Glutamatergic neuron (in vitro differentiated cells): ENCODE results near the gene SBK1. TPM values are rescaled to one million over a fixed set of nuclear protein-coding genes. Genes with fewer than 3 reads are reported as not detected.

ENCODE experiments used
- DNase-seq: peaks from one replicate; pipeline ENCODE4 v3.0.0; 2022
- H3K27ac Mint-ChIP-seq: one replicate; pipeline ENCODE4 v1.8.0; 2020; ENCODE audit warnings: mild to moderate bottlenecking, mixed read lengths, inconsistent platforms; ENCODE audit not compliant: unreplicated experiment
- H3K27me3 Mint-ChIP-seq: one replicate; pipeline ENCODE4 v1.8.0; 2020; ENCODE audit warnings: mild to moderate bottlenecking, moderate library complexity, mixed read lengths, inconsistent platforms; ENCODE audit not compliant: unreplicated experiment
- H3K36me3 Mint-ChIP-seq: one replicate; pipeline ENCODE4 v1.8.0; 2020; ENCODE audit warnings: mild to moderate bottlenecking, mixed read lengths, inconsistent platforms; ENCODE audit not compliant: unreplicated experiment
- H3K4me1 Mint-ChIP-seq: one replicate; pipeline ENCODE4 v1.8.0; 2020; ENCODE audit warnings: mild to moderate bottlenecking, low read depth, mixed read lengths, inconsistent platforms; ENCODE audit not compliant: unreplicated experiment
- H3K4me3 Mint-ChIP-seq: one replicate; pipeline ENCODE4 v1.8.0; 2020; ENCODE audit warnings: mild to moderate bottlenecking, mixed read lengths, inconsistent platforms; ENCODE audit not compliant: unreplicated experiment
- H3K9me3 Mint-ChIP-seq: one replicate; pipeline ENCODE4 v1.8.0; 2020; ENCODE audit warnings: mild to moderate bottlenecking, moderate library complexity, mixed read lengths, inconsistent platforms; ENCODE audit not compliant: unreplicated experiment
- total RNA-seq: library from RNA; stranded (reverse); fragmentation: NEBNext Ultra II Directional; extraction: Animal tissue kit (Norgen Biotek cat#: 25700); gene quantifications from one replicate; pipeline ENCODE4 v1.2.1, GENCODE V29; 2021; ENCODE audit not compliant: unreplicated experiment
- TF ChIP-seq, protein P1 (sequence below): fragments of 200-600 bp; sonication (generic); IDR thresholded peaks from one replicate; pipeline ENCODE4 v1.5.0; 2021; ENCODE audit not compliant: partially characterized antibody, unreplicated experiment

Gene SBK1
- total RNA-seq, 1 donor from 2014 or later, result 117 TPM

DNA sequence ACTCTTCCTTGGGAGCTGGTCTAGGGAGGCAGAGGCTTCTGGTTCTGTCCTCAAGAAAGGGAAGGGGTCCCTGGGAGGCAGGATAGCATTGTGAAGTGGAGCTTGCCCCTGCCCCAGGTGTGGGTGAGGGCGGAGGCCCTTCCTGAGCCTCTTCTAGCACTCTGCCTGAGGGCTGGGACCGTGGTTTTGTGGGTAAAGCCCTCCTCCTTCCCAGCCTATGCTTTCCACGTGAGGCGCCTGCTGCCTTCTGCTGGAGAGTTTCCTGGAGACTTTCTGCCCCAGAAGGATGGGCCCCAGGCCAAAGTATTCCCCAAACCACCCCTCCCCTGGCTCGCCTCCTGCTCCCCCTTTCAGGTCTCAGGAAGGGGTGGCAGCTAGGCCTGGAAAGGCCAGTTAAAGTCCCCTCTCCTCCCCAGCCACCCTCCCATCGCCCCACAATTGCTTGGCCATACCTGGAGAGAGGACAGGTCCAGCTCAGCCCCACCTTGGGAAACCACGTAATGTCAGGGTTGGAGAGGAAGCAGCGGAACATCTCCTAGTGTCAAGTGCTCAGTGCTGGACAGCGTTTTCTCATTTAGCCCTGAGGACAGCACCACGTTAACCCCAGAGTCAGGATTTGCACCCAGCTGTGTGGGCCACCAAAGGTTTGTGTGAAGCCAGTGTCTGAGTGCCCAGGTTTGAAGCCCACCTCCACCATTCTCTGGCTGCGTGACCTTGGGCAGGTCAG lies 5.6 kb downstream of the SBK1 start:
- no peak for DNase-seq
- Mint-ChIP-seq H3K27me3 (peaks cover 6% of the 10 kb centered on the region), H3K27ac (peak overlapping the region; percentile 68), H3K4me1 (peaks cover 15% of the 10 kb centered on the region), H3K4me3 (peak overlapping the region; percentile 38), H3K9me3 (peaks cover 3% of the 10 kb centered on the region), H3K36me3 (peaks cover 8% of the 10 kb centered on the region)
- TF ChIP-seq, protein P1, sequence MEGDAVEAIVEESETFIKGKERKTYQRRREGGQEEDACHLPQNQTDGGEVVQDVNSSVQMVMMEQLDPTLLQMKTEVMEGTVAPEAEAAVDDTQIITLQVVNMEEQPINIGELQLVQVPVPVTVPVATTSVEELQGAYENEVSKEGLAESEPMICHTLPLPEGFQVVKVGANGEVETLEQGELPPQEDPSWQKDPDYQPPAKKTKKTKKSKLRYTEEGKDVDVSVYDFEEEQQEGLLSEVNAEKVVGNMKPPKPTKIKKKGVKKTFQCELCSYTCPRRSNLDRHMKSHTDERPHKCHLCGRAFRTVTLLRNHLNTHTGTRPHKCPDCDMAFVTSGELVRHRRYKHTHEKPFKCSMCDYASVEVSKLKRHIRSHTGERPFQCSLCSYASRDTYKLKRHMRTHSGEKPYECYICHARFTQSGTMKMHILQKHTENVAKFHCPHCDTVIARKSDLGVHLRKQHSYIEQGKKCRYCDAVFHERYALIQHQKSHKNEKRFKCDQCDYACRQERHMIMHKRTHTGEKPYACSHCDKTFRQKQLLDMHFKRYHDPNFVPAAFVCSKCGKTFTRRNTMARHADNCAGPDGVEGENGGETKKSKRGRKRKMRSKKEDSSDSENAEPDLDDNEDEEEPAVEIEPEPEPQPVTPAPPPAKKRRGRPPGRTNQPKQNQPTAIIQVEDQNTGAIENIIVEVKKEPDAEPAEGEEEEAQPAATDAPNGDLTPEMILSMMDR, result no peak

DNA sequence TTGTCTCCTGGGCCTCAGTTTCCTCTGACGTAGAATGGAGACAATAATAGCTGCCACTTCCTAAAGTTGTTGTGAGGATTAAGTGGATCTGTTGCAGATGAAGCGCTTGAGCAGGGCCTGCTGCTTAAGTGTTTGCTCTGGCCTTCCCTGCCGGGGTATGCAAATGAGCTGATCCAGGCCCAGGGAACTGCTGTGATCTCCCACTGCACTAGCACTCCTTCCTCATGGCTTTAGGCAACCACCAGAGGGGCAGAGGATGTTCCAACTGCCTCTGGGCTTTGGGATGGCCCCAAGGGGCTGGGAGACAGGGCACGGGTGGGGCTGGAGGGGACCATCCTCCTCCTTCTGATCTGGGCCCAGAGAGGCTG lies 6.2 kb downstream of the SBK1 start:
- H3K36me3 Mint-ChIP-seq, result peaks cover 8% of the 10 kb centered on the region
- DNase-seq, result no peak
- no peak overlapping the region for H3K27ac Mint-ChIP-seq
- TF ChIP-seq, protein P1, result no peak
- H3K9me3 Mint-ChIP-seq, result peaks cover 3% of the 10 kb centered on the region
- peaks cover 15% of the 10 kb centered on the region for H3K4me1 Mint-ChIP-seq
- H3K4me3 Mint-ChIP-seq, result peak overlapping the region; percentile 38
- peaks cover 7% of the 10 kb centered on the region for H3K27me3 Mint-ChIP-seq

DNA sequence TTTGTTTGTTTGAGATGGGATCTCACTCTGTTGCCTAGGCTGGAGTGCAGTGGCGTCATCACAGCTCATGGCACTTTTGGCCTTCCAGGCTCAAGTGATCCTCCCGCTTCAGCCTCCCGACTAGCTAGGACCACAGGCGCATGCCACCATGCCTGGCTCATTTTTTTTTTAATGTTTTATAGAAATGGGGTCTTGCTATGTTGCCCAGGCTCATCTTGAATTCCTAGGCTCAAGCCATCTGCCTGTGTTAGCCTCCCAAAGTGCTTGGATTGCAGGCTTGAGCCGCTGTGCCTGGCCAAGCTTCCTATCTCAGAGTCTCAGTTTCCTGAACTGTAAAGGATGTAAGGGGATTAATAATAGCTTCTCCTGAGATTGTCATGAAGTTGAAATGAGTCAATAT lies 8.0 kb downstream of the SBK1 start:
- Mint-ChIP-seq H3K36me3 (peaks cover 8% of the 10 kb centered on the region), H3K4me3 (no peak overlapping the region), H3K4me1 (peaks cover 13% of the 10 kb centered on the region), H3K9me3 (peaks cover 3% of the 10 kb centered on the region), H3K27me3 (peaks cover 3% of the 10 kb centered on the region), H3K27ac (no peak overlapping the region)
- DNase-seq, result no peak
- TF ChIP-seq, protein P1, result no peak

DNA sequence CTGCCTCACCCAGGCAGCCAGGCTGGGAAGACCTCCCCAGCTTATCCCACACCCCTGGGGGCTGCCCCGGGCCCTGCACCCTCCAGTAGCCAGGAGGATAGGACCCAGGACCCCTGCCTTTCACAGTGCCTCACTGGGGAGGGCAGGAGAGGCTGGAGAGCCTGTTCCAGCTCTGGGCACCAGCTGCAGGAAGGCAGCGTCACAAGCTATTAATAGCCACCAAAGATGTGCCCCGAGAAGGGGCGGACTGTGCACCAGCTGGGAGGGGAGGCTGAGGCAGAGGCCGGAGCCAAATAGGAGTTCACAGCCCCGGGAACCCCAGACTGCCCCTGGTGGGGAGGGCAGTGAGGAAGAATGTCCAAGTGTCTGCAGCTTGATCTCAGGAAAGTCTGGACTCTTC lies 8.8 kb downstream of the SBK1 start:
- no peak overlapping the region for H3K27ac Mint-ChIP-seq
- peaks cover 3% of the 10 kb centered on the region for H3K9me3 Mint-ChIP-seq

DNA sequence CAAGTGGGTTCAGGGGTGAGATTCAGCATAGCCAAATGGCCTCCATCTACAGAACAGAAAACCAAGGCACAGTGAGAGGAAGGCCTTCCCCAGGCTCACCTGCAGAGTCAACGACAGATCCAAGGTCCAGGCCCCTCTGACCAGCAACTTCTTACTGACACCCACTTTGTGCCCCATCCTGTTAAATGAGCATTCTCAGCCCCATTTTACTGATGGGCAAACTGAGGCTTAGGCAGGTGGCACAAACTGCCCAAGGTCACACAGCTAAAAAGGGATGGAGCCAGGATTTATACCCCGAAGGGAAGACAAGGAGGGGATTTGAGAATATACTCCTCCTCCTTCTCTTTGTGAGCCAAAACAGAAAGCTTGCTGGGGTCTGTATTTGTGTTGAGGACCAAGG lies 9.3 kb downstream of the SBK1 start:
- H3K9me3 Mint-ChIP-seq, result peaks cover 3% of the 10 kb centered on the region
- H3K4me1 Mint-ChIP-seq, result peaks cover 12% of the 10 kb centered on the region
- no peak for DNase-seq
- H3K27me3 Mint-ChIP-seq, result peaks cover 3% of the 10 kb centered on the region
- no peak overlapping the region for H3K4me3 Mint-ChIP-seq
- no peak overlapping the region for H3K27ac Mint-ChIP-seq
- TF ChIP-seq, protein P1, result no peak
- H3K36me3 Mint-ChIP-seq, result peaks cover 8% of the 10 kb centered on the region

More for the DNA sequence above, 8.8 kb downstream of the SBK1 start:
- DNase-seq, result no peak
- TF ChIP-seq, protein P1, result no peak
- Mint-ChIP-seq H3K4me1 (peaks cover 11% of the 10 kb centered on the region), H3K4me3 (no peak overlapping the region), H3K27me3 (peaks cover 3% of the 10 kb centered on the region), H3K36me3 (peaks cover 8% of the 10 kb centered on the region)
